HCT116 (cell line): ENCODE results near the gene PMS1. TPM values are rescaled to one million over a fixed set of nuclear protein-coding genes. Genes with fewer than 3 reads are reported as not detected.

Source experiments
- ATAC-seq: fragments of 200-7000 bp; cut with Tn5 transposase; 2 replicates; pipeline ENCODE4 v1.9.1; 2020; ENCODE audit warnings: mild to moderate bottlenecking, moderate library complexity
- BruUV-seq: library from RNA; stranded (reverse); fragments of 400-500 nt; replicated peaks from 2 replicates; lab custom pipeline; 2021; lab: Mats Ljungman, UMichigan
- CTCF ChIA-PET: fragments of 300-600 bp; sonication (Branson Sonifier 250); formaldehyde crosslinking; loops from one replicate; lab custom pipeline; 2021; ENCODE audit warnings: antibody characterized with exemption; lab: Charles Lee
- POLR2A ChIA-PET: fragments of 300-600, 350-600 bp; sonication (Branson Sonifier 250); formaldehyde crosslinking; loops from one replicate; lab custom pipeline; 2021; ENCODE audit warnings: antibody characterized with exemption; lab: Charles Lee
- RAD21 ChIA-PET, 2 experiments: fragments of 300-600 bp; sonication (Branson Sonifier 250); formaldehyde crosslinking; loops; one replicate each; lab custom pipeline; 2023; ENCODE audit warnings: low total read pairs in 2 of 2; ENCODE audit not compliant: uncharacterized antibody in 2 of 2, unreplicated experiment in 2 of 2, low non-redundant PET in 1 of 2; lab: Charles Lee
- DNase-seq: peaks from one replicate; pipeline ENCODE4 v3.0.0-alpha.2; 2010; ENCODE audit warnings: low read depth, low spot score
- H2AFZ ChIP-seq: fragments of 200-600 bp; shearing (Covaris generic), sonication (generic); 2 replicates; pipeline ENCODE4 v1.6.1; 2017; ENCODE audit warnings: low read depth, mixed run types, mixed read lengths, antibody characterized with exemption, low read length; ENCODE audit not compliant: poor library complexity, severe bottlenecking
- H3K27ac ChIP-seq: 2 replicates; pipeline ENCODE4 v1.5.1; 2012; ENCODE audit warnings: low read depth, low read length
- H3K27me3 ChIP-seq: fragments of 200-600 bp; sonication (generic); 2 replicates; pipeline ENCODE4 v1.6.1; 2016; ENCODE audit warnings: mixed run types, low read length, mixed read lengths; ENCODE audit not compliant: insufficient read depth
- H3K36me3 ChIP-seq, 2 experiments: fragments of 200-500 bp in 1 of 2; fragments of 200-600 bp in 1 of 2; sonication (Bioruptor generic) in 1 of 2; sonication (generic) in 1 of 2; 2 replicates each; pipeline versions ENCODE4 v1.5.1 to v1.6.1; 2014 to 2016; ENCODE audit warnings: low read length in 2 of 2, inconsistent platforms in 1 of 2, mixed read lengths in 1 of 2, mixed run types in 1 of 2; ENCODE audit not compliant: insufficient read depth in 2 of 2, control insufficient read depth in 1 of 2
- H3K4me1 ChIP-seq, 2 experiments: fragments of 200-600 bp in 1 of 2; sonication (generic) in 1 of 2; 2 replicates each; pipeline versions ENCODE4 v1.5.1 to v1.6.1; 2012 to 2017; ENCODE audit warnings: low read length in 2 of 2, inconsistent platforms in 1 of 2, mild to moderate bottlenecking in 1 of 2, mixed read lengths in 1 of 2, mixed run types in 1 of 2, moderate library complexity in 1 of 2; ENCODE audit not compliant: insufficient read depth in 2 of 2, control insufficient read depth in 1 of 2
- H3K4me2 ChIP-seq: fragments of 200-600 bp; sonication (generic); 2 replicates; pipeline ENCODE4 v1.6.1; 2017; ENCODE audit warnings: mixed run types, low read length, mixed read lengths
- H3K4me3 ChIP-seq, 2 experiments: fragments of 200-600 bp in 1 of 2; sonication (generic) in 1 of 2; replicated peaks in 1 of 2; 2 replicates each; pipeline ENCODE4 v1.5.1; 2011 to 2016; ENCODE audit warnings: low read length in 2 of 2, control low read depth in 1 of 2, low read depth in 1 of 2, mild to moderate bottlenecking in 1 of 2, mixed read lengths in 1 of 2, mixed run types in 1 of 2
- H3K79me2 ChIP-seq: fragments of 200-600 bp; sonication (generic); 2 replicates; pipeline ENCODE4 v1.6.1; 2017; ENCODE audit warnings: mild to moderate bottlenecking, mixed run types, low read length, moderate library complexity, mixed read lengths; ENCODE audit not compliant: insufficient read depth
- H3K9ac ChIP-seq: fragments of 200-600 bp; sonication (generic); 2 replicates; pipeline ENCODE4 v1.6.1; 2016; ENCODE audit warnings: low read length, mixed read lengths
- H3K9me2 ChIP-seq: fragments of 200-600 bp; sonication (generic), shearing (Covaris generic); 2 replicates; pipeline ENCODE4 v1.6.1; 2017; ENCODE audit warnings: mixed run types, mild to moderate bottlenecking, moderate library complexity; ENCODE audit not compliant: insufficient read depth
- H3K9me3 ChIP-seq, 2 experiments: fragments of 200-500 bp in 1 of 2; fragments of 200-600 bp in 1 of 2; sonication (Bioruptor generic) in 1 of 2; sonication (generic) in 1 of 2; 2 replicates each; pipeline ENCODE4 v1.6.1; 2014 to 2017; ENCODE audit warnings: low read length in 2 of 2, mixed read lengths in 2 of 2, inconsistent platforms in 1 of 2, low read depth in 1 of 2, mild to moderate bottlenecking in 1 of 2, mixed run types in 1 of 2, moderate library complexity in 1 of 2; ENCODE audit not compliant: control insufficient read depth in 1 of 2, insufficient read depth in 1 of 2
- H4K20me1 ChIP-seq: fragments of 200-600 bp; sonication (generic), shearing (Covaris generic); 2 replicates; pipeline ENCODE4 v1.6.1; 2017; ENCODE audit warnings: mixed run types, mild to moderate bottlenecking, moderate library complexity; ENCODE audit not compliant: insufficient read depth
- CBX3 ChIP-seq: IDR thresholded peaks from 2 replicates; pipeline ENCODE4 v1.6.1; 2012; ENCODE audit warnings: low read depth
- CEBPB ChIP-seq: IDR thresholded peaks from 2 replicates; pipeline ENCODE4 v1.6.1; 2012; ENCODE audit warnings: low read depth
- ELF1 ChIP-seq: IDR thresholded peaks from 2 replicates; pipeline ENCODE4 v1.6.1; 2012; ENCODE audit warnings: low read depth, borderline replicate concordance
- EZH2 ChIP-seq: fragments of 200-600 bp; sonication (generic); IDR thresholded peaks from 2 replicates; pipeline ENCODE4 v1.6.1; 2017; ENCODE audit warnings: antibody characterized with exemption, mixed run types
- EZH2phosphoT487 ChIP-seq: fragments of 200-600 bp; IDR thresholded peaks from 2 replicates; pipeline ENCODE4 v1.6.1; 2018; ENCODE audit warnings: antibody characterized with exemption, borderline replicate concordance
- FOSL1 ChIP-seq: IDR thresholded peaks from 2 replicates; pipeline ENCODE4 v1.6.1; 2012; ENCODE audit warnings: low read depth
- JUND ChIP-seq: IDR thresholded peaks from 2 replicates; pipeline ENCODE4 v1.6.1; 2012
- POLR2A ChIP-seq: IDR thresholded peaks from 2 replicates; pipeline ENCODE4 v1.7.0; 2011; ENCODE audit warnings: borderline replicate concordance; ENCODE audit not compliant: insufficient read depth, insufficient read length; ENCODE audit errors: extremely low read depth
- RAD21 ChIP-seq: IDR thresholded peaks from 2 replicates; pipeline ENCODE4 v1.6.1; 2012; ENCODE audit warnings: low read depth, mild to moderate bottlenecking
- SP1 ChIP-seq: IDR thresholded peaks from 2 replicates; pipeline ENCODE4 v1.6.1; 2012; ENCODE audit warnings: low read depth
- SRF ChIP-seq: IDR thresholded peaks from 2 replicates; pipeline ENCODE4 v1.6.1; 2012; ENCODE audit warnings: low read depth
- TCF7L2 ChIP-seq: IDR thresholded peaks from 2 replicates; pipeline ENCODE4 v1.7.0; 2011; ENCODE audit warnings: borderline replicate concordance, inconsistent platforms; ENCODE audit not compliant: insufficient read depth, insufficient read length; ENCODE audit errors: extremely low read depth
- YY1 ChIP-seq: IDR thresholded peaks from 2 replicates; pipeline ENCODE4 v1.6.1; 2011; ENCODE audit warnings: low read length, low read depth, moderate library complexity, mild to moderate bottlenecking; ENCODE audit not compliant: insufficient replicate concordance; ENCODE audit errors: extremely low read depth
- ZFX ChIP-seq: fragments of 450-650 bp; IDR thresholded peaks from 2 replicates; pipeline ENCODE4 v1.6.1; 2017
- ZNF274 ChIP-seq: fragments of 200-500 bp; sonication (Bioruptor generic); IDR thresholded peaks from 2 replicates; pipeline ENCODE4 v1.6.1; 2014; ENCODE audit warnings: mild to moderate bottlenecking, low read depth, low read length, inconsistent platforms
- intact Hi-C: fragments of 100-400 bp; cut with micrococcal nuclease; formaldehyde crosslinking; loops from 2 replicates; pipeline ENCODE4 v1.10.0; 2022
- total RNA-seq: library from RNA; stranded (reverse); gene quantifications from one replicate; pipeline ENCODE4 v1.2.1, GENCODE V29; 2021; ENCODE audit not compliant: unreplicated experiment
- TF ChIP-seq, protein P1 (sequence below): IDR thresholded peaks from 2 replicates; pipeline ENCODE4 v1.6.1; 2011; ENCODE audit warnings: mild to moderate bottlenecking, low read length, moderate library complexity; ENCODE audit not compliant: insufficient replicate concordance; ENCODE audit errors: extremely low read depth
- TF ChIP-seq, protein P2 (sequence below): IDR thresholded peaks from 2 replicates; pipeline ENCODE4 v1.6.1; 2012
- TF ChIP-seq, protein P3 (sequence below), 3 experiments: fragments of 200-600 bp in 1 of 3; sonication (generic) in 1 of 3; IDR thresholded peaks in 2 of 3; conservative IDR thresholded peaks in 1 of 3; 2 replicates each; pipeline ENCODE4 v1.5.1; 2012 to 2017; ENCODE audit warnings: low read depth in 2 of 3, low read length in 2 of 3, antibody characterized with exemption in 1 of 3, borderline replicate concordance in 1 of 3, control low read depth in 1 of 3, mild to moderate bottlenecking in 1 of 3, mixed read lengths in 1 of 3, mixed run types in 1 of 3, moderate library complexity in 1 of 3; ENCODE audit not compliant: insufficient read depth in 1 of 3
- TF ChIP-seq, protein P4 (sequence below): IDR thresholded peaks from 2 replicates; pipeline ENCODE4 v1.6.1; 2012

PMS1 gene
- total RNA-seq, 1 experiment from 2014 or later, result 53.2 TPM

DNA sequence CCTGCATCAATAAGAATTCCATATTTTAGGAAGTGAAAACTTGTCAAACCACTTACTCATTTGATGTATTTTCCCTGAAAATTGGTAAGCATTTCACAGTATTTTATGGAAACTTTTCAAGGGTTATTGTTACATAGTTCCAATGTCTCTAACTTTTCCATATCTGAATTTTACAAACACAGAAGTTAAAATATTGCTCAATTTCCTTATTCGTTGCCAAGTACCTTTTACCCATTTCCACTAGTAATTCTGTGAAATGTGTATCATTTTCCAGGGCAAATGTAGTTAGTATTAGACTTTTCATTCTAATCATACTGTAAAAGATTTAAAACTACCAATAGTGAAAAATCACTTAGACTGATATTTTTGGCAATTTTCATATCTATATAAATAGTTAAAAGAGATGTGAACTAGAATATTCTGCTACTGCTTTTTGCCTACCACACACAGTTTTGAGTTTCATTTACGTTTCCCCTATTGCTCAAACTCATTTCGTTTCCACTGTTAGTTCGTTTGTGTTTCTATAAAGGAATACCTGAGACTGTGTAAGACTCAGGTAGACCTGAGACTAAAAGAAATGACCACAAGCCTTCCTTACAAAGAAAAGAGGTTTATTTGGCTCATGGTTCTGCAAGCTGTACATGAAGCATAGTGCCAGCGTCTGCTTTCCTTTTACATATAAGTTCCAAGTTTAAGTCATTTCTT lies 86.3 kb downstream of the PMS1 start:
- Histone ChIP-seq H3K27ac (no peak overlapping the region), H4K20me1 (no peaks in the 10 kb centered on the region), H3K36me3 (peaks cover 0 to 3% of the 10 kb centered on the region in 2 experiments; a peak in 2 of 4 replicates), H3K79me2 (no peaks in the 10 kb centered on the region), H3K4me1 (no peaks in the 10 kb centered on the region), H3K9me2 (no peaks in the 10 kb centered on the region), H2AFZ (no peak overlapping the region), H3K4me3 (no peak overlapping the region), H3K27me3 (no peaks in the 10 kb centered on the region), H3K9me3 (no peaks in the 10 kb centered on the region), H3K9ac (no peak overlapping the region), H3K4me2 (no peak overlapping the region)
- TF ChIP-seq CEBPB, result no peak
- TF ChIP-seq, protein P1, sequence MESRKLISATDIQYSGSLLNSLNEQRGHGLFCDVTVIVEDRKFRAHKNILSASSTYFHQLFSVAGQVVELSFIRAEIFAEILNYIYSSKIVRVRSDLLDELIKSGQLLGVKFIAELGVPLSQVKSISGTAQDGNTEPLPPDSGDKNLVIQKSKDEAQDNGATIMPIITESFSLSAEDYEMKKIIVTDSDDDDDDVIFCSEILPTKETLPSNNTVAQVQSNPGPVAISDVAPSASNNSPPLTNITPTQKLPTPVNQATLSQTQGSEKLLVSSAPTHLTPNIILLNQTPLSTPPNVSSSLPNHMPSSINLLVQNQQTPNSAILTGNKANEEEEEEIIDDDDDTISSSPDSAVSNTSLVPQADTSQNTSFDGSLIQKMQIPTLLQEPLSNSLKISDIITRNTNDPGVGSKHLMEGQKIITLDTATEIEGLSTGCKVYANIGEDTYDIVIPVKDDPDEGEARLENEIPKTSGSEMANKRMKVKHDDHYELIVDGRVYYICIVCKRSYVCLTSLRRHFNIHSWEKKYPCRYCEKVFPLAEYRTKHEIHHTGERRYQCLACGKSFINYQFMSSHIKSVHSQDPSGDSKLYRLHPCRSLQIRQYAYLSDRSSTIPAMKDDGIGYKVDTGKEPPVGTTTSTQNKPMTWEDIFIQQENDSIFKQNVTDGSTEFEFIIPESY, result no peak
- TF ChIP-seq RAD21, result no peak
- TF ChIP-seq, protein P2, sequence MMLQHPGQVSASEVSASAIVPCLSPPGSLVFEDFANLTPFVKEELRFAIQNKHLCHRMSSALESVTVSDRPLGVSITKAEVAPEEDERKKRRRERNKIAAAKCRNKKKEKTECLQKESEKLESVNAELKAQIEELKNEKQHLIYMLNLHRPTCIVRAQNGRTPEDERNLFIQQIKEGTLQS, result no peak
- TF ChIP-seq CBX3, result no peak
- TF ChIP-seq POLR2A, result no peak
- TF ChIP-seq, protein P3, sequence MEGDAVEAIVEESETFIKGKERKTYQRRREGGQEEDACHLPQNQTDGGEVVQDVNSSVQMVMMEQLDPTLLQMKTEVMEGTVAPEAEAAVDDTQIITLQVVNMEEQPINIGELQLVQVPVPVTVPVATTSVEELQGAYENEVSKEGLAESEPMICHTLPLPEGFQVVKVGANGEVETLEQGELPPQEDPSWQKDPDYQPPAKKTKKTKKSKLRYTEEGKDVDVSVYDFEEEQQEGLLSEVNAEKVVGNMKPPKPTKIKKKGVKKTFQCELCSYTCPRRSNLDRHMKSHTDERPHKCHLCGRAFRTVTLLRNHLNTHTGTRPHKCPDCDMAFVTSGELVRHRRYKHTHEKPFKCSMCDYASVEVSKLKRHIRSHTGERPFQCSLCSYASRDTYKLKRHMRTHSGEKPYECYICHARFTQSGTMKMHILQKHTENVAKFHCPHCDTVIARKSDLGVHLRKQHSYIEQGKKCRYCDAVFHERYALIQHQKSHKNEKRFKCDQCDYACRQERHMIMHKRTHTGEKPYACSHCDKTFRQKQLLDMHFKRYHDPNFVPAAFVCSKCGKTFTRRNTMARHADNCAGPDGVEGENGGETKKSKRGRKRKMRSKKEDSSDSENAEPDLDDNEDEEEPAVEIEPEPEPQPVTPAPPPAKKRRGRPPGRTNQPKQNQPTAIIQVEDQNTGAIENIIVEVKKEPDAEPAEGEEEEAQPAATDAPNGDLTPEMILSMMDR (IDR thresholded peaks at IDR 0.05 in 2 of 3, conservative IDR thresholded peaks at IDR 0.05 in 1 of 3; ENCODE audit: borderline replicate concordance in 1 of 3, insufficient read depth in 1 of 3, low read depth in 2 of 3, low read length in 2 of 3), result no peak
- no peak for TF ChIP-seq JUND
- TF ChIP-seq TCF7L2, result no peak
- no peak for TF ChIP-seq EZH2phosphoT487
- TF ChIP-seq EZH2, result no peak
- TF ChIP-seq SP1, result no peak
- TF ChIP-seq SRF, result no peak
- TF ChIP-seq ZNF274, result no peak
- TF ChIP-seq ELF1, result no peak
- TF ChIP-seq YY1, result no peak
- TF ChIP-seq, protein P4, sequence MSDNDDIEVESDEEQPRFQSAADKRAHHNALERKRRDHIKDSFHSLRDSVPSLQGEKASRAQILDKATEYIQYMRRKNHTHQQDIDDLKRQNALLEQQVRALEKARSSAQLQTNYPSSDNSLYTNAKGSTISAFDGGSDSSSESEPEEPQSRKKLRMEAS, result no peak
- no peak for TF ChIP-seq FOSL1
- no peak for TF ChIP-seq ZFX
- ATAC-seq (no peak), DNase-seq (no peak)
- BruUV-seq, result no TSS peak
- intact Hi-C loops, result no loop called here
- ChIA-PET CTCF (no interaction called here), POLR2A (no interaction called here), RAD21 (no interaction called here)
